Midbrain (tissue), 1 donor: ENCODE results near the gene ARL6IP5.

Experiments
- DNase-seq: peaks from one replicate; lab custom pipeline; 2025; lab: John Stamatoyannopoulos, UW

The ARL6IP5 gene

GRCh38 chr3:69116897-69117296 is 32.2 kb downstream of the ARL6IP5 start:
- peak; percentile 82 for DNase-seq

DNA sequence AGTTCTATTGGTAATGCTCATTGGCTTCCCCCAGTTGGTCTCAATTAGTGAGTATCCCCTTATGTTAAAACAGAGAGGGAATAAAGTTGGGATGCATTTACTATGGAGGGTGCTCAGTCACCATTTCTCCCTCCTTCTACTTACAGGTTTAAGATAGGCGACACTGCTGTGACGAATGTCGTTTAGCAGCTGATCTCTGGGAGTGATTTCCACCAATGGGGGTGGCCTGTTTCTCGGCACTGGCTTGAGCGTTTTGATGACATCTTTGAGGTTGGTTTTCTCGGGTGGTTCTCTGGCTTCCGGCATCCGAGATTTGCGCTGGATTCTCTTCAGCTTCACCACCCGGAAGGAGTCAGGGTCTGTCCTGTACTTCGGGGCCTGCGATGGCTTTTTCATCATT is 33.8 kb downstream of the ARL6IP5 start:
- DNase-seq: no peak

GRCh38 chr3:69119138-69119537 is 34.4 kb downstream of the ARL6IP5 start:
- no peak for DNase-seq

DNA sequence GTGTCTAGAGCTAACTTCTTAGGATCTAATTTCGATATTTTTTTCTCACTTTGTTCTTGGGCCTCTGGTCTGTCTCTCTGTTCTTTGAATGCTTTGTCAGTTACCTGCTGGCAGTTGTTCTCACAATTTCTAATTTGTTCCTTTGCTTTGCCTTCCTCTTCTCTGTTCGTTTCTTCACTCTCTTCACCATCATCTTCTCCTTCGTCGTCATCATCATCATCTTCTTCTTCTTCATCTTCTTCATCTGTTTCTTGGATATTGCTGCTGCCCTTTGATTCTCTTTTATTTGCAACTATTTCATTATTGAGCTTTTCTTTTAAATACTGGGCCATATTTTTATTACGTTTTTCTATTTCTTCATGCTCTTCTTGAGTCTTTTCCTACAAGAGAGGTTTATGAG is 34.9 kb downstream of the ARL6IP5 start:
- DNase-seq: no peak

DNA sequence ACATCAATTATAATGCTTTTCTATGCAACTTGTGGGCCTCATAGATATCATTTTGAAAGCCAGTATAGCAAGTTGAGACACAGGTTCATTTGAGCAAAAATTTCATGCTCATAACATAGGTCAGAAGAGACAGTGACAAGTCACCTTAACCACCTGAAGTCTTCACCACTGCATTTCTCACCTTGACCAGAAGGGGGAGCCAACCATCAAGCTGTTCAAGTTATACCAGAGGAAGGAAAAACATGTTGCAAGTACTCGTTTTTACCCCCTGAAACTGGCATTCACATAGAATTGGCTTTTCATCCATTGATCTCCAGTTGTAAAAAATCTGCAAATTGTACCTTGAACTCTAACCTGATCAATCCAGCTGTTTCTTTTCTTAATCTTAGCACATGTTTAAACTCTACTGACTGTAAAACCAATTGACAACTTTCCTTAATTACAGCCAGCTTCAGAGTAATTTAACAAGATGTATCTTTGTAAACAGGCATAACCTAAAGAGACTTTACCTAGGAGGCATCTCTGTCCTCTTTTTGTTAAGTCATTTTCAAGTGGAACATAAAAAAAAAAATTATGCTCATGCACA is 36.2 kb downstream of the ARL6IP5 start:
- peak; percentile 82 for DNase-seq

DNA sequence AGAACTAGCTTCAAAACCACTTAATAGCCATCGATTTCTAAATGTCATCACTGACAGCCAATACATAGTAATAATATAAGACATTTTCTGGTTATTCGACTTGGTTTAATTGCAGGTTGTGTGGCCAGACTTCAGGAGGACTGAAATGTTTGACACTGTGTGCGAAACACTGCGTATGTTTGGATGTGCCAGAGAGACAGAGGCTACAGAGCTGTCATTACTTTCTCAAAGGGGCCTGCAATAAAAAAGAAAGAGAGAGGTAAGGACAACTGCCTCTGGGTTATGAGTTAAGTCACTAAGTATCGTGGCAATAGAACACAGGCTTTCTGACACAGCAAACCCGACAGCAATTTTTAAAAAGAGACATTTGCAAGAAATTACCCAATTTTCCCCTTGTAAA is 36.8 kb downstream of the ARL6IP5 start:
- DNase-seq: no peak

- no peak for DNase-seq
These were observed 37.2 kb downstream of the ARL6IP5 start for GRCh38 chr3:69121950-69122349.

DNA sequence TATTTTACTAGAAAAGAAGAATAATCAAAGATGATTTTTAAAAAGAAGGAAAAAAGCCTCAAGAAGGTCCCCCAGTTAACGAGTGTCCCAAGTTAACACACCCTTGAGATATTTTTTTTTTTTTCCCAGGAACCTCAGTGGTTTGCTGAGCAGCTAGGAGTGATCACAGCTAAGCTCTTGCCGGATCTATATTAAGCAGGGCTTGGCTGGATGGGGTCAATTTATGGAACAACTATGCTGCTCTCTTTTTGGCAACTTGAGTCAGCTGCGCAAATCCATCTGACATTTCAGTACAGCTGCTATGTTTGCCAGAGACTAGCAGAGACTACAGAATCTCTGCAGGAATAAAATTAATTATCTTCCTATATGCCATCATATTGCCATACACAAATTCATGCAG is 37.7 kb downstream of the ARL6IP5 start, which contains the start of gene LMOD3:
LMOD3 (minus strand) TSS at position 193 of the 400 bp plus-strand sequence. CDS start 209 bp downstream, outside the sequence.
- DNase-seq: no peak

- DNase-seq: no peak
These were observed 41.5 kb downstream of the ARL6IP5 start for GRCh38 chr3:69126216-69126615.

GRCh38 chr3:69126999-69127398 is 42.3 kb downstream of the ARL6IP5 start:
- DNase-seq: no peak

DNA sequence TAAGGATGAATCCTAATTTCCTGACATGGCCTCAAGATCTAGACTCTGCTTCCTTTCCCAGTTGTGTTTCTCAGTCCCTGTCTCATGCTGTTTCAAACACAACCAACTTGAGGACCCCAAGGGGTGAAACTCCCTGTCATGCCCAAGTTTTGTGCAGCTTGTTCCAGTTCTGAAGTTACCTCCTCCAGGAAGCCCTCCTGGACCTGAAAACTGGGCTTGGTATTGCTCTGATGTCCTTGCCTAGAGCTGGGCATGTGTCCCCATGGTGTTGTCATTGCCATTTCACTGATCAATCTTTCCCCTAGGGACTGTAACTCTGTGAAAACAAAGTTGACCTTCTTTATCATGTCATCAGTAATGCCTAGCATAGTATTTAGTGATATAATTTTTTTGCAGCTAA is 43.8 kb downstream of the ARL6IP5 start:
- DNase-seq: no peak

DNA sequence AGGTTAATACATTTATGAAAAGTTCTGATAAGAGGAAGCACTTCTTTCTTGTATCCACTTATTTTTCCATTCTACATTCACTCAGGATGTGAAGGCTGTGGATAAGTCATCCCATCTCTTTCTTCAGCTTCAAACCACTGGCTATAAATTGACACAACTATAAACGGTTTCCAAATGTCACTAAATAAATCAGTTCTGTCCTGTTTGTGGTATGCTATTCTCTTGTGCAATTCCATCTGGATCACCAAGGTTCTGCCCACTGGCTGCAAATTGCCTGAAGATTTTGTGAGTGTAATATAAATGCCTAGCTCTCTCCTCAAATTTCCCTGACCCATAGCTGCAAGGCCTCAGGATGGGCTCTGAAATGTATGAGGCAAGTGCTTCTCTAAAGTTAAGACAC is 44.8 kb downstream of the ARL6IP5 start:
- DNase-seq: no peak

DNA sequence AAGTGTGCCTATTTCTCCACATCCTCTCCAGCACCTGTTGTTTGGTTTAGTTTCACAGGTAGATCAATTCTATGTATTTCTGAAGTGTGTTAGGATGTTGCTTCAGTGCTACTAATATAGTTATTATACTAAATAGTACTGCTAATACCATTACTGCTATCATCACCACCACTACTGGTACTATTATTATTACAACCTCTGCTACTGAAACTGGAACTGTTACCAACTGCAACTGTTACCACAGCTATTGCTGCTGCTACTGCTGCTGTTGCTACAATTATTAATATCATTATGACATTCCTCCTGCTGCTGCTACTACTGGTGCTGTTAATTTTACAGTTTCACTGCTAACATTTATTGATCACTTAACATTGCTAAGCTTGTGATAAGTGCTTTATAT is 46.0 kb downstream of the ARL6IP5 start:
- no peak for DNase-seq

GRCh38 chr3:69137005-69137404 is 52.3 kb downstream of the ARL6IP5 start:
- no peak for DNase-seq

DNA sequence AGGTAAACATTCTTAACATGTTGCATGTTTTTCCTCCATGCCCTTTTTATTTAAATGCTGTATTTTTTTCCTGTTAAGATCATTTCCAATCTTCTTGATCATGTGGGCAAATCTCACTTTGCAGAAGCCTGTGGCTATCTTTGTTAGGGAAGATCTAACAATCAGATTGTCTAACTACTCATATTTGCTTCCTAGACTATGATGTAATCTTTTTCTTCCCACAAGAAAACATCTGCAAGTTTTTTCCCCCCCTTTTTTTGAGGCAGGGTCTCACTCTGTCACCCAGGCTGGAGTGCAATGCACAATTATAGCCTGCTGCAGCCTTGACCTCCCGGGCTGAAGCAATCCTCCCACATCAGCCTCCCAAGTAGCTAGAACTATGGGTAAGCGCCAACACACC is 52.7 kb downstream of the ARL6IP5 start:
- no peak for DNase-seq

DNA sequence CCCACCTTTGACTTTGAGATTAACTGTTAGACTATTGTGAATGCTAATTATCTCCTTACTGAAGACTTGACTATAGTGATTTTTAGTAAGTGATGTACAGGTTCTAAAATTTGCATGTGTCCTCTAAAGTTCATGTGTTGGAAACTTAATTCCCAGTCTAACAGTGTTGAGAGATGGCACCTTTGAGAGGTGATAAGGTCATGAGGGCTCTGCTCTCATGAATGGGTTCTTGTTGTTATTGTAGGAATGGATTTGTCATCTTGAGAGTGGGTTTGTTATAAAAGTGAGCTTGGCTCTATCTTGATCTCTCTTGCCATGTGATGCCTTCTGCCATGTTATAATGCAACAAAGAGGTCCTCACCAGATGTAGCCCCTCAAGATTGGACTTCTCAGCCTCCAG is 56.6 kb downstream of the ARL6IP5 start:
- no peak for DNase-seq

- DNase-seq: no peak
These were observed 57.4 kb downstream of the ARL6IP5 start for GRCh38 chr3:69142090-69142489.

- DNase-seq: no peak
These were observed 58.2 kb downstream of the ARL6IP5 start for GRCh38 chr3:69142797-69143454.

DNA sequence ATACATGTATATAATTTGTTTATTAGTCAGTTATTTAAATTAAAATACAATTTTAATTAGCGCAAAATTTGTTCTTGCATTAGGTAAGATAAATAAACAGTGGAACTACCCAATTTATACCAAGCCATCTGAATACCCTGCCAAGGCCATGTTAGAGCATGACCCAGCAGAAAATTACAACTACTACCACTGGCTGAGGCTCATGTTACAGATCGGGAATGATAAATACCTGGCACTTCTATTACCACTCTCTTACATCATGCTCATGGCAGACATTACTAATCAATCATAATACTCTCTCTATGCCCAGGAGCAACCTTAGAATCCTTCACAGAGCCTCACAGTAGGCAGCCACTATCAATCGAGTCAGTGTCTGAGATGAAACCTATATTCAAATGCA is 58.9 kb downstream of the ARL6IP5 start:
- no peak for DNase-seq

GRCh38 chr3:69144631-69145245 is 60.0 kb downstream of the ARL6IP5 start:
- DNase-seq: no peak

DNA sequence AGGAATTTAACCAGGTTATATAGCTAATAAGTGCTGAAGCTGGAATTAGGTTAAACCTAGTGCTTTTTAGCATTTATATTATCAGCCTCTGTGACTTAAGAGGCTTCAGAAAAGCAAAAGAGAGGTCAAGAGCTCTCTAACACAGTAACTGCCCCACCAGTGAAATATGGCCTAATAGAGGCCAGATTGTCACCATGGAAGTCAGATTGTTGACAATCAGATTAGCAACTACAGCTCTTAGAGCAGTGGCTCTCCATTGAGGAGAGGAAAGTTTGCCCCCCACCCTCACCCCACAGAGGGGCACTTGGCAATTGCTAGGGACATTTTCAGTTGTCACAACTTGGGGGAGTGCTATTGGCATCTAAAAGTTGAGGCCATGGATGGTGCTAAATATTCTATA is 61.0 kb downstream of the ARL6IP5 start:
- no peak for DNase-seq

DNA sequence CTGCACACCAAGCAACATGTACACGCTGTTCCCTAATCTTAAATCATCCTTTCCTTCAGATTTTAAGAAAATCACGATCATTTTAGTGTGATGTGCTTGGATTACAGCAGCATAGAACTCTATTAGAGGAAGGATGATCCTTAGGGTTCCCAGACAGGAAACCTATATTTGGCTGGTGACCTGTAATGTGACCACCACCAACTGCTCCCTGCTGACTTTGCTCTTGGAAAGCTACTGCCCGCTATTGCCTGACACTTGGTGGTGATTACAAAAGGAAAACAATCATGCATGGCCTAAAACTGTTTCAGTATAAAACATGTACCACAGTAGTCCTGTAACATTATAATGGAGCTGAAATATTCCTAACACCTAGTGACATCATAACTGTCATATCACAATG is 64.8 kb downstream of the ARL6IP5 start:
- no peak for DNase-seq
